Measurements from ENCODE around the gene SGTB.

SGTB gene

GRCh38 chr5:65620021-65620420 lies 101.9 kb downstream of the SGTB start:
- no peak for FAIRE-seq

More at GRCh38 chr5:65620021-65620420, 101.9 kb downstream of the SGTB start:
- TF ChIP-seq POLR2A (IDR thresholded peaks at IDR 0.05; ENCODE audit: low read depth, low read length), result no peak
- DNase-seq (ENCODE audit: insufficient read length, low spot score), result no peak
